HEK293 (cell line): ENCODE data around the gene MICU1.

ENCODE experiments used
- CTCF ChIA-PET: fragments of 350-600 bp; formaldehyde crosslinking; extraction: SDS; loops from one replicate; lab custom pipeline; 2021; ENCODE audit warnings: antibody characterized with exemption; lab: Yijun Ruan, JAX
- POLR2A ChIA-PET: fragments of 300-600 bp; formaldehyde crosslinking; extraction: SDS; loops from one replicate; lab custom pipeline; 2020; ENCODE audit warnings: antibody characterized with exemption, inconsistent platforms; lab: Yijun Ruan, JAX
- H3K27ac ChIP-seq: fragments of 200-500 bp; sonication (Bioruptor generic); 2 replicates; pipeline ENCODE4 v1.5.1; 2014; ENCODE audit warnings: low read depth, low read length, control low read depth, inconsistent platforms; ENCODE audit errors: extremely low read depth
- H3K36me3 ChIP-seq, 2 experiments: fragments of 200-500 bp in 1 of 2; sonication (Bioruptor generic) in 1 of 2; 1 replicate in 1 of 2; 2 replicates in 1 of 2; pipeline ENCODE4 v1.5.1; 2014 to 2017; ENCODE audit warnings: inconsistent platforms in 2 of 2, low read length in 2 of 2; ENCODE audit not compliant: control insufficient read depth in 2 of 2, insufficient read depth in 1 of 2
- H3K4me1 ChIP-seq: fragments of 200-500 bp; sonication (Bioruptor generic); 2 replicates; pipeline ENCODE4 v1.5.1; 2014; ENCODE audit warnings: mild to moderate bottlenecking, low read length, inconsistent platforms; ENCODE audit not compliant: control insufficient read depth, insufficient read depth
- H3K4me3 ChIP-seq: 2 replicates; pipeline ENCODE4 v1.5.1; 2011; ENCODE audit warnings: low read depth, mild to moderate bottlenecking, control low read depth, low read length, moderate library complexity
- H3K9me3 ChIP-seq: fragments of 200-500 bp; sonication (Bioruptor generic); 2 replicates; pipeline ENCODE4 v1.5.1; 2014; ENCODE audit warnings: low read depth, low read length, inconsistent platforms; ENCODE audit not compliant: control insufficient read depth, insufficient read depth
- HOXD13 ChIP-seq: sonication (generic); formaldehyde crosslinking; IDR thresholded peaks from 2 replicates; pipeline ENCODE4 v1.8.0; 2022; ENCODE audit warnings: missing genetic modification reagents, borderline replicate concordance
- INSM2 ChIP-seq: fragments of 450-650 bp; formaldehyde crosslinking; IDR thresholded peaks from 2 replicates; pipeline ENCODE4 v1.5.1; 2016; ENCODE audit warnings: missing biosample characterization, missing genetic modification characterization
- OSR2 ChIP-seq: fragments of 450-650 bp; formaldehyde crosslinking; IDR thresholded peaks from 2 replicates; pipeline ENCODE4 v1.5.1; 2016; ENCODE audit warnings: missing biosample characterization, missing genetic modification characterization
- SP3 ChIP-seq: fragments of 450-650 bp; formaldehyde crosslinking; IDR thresholded peaks from 2 replicates; pipeline ENCODE4 v1.5.1; 2016; ENCODE audit warnings: missing biosample characterization, missing genetic modification characterization
- TRIM28 ChIP-seq: IDR thresholded peaks from 2 replicates; pipeline ENCODE4 v1.6.1; 2011; ENCODE audit warnings: low read length, control low read depth, borderline replicate concordance
- WT1 ChIP-seq: fragments of 450-650 bp; formaldehyde crosslinking; IDR thresholded peaks from 2 replicates; pipeline ENCODE4 v1.5.1; 2016; ENCODE audit warnings: missing biosample characterization, missing genetic modification characterization
- ZBTB48 ChIP-seq: fragments of 450-650 bp; formaldehyde crosslinking; IDR thresholded peaks from 2 replicates; pipeline ENCODE4 v1.5.1; 2016; ENCODE audit warnings: missing biosample characterization, missing genetic modification characterization
- ZBTB8A ChIP-seq: fragments of 450-650 bp; formaldehyde crosslinking; IDR thresholded peaks from 2 replicates; pipeline ENCODE4 v1.5.1; 2016; ENCODE audit warnings: missing biosample characterization, missing genetic modification characterization
- ZEB2 ChIP-seq: fragments of 450-650 bp; formaldehyde crosslinking; IDR thresholded peaks from 2 replicates; pipeline ENCODE4 v1.5.1; 2016; ENCODE audit warnings: missing biosample characterization, missing genetic modification characterization
- ZFP41 ChIP-seq: fragments of 450-650 bp; formaldehyde crosslinking; IDR thresholded peaks from 2 replicates; pipeline ENCODE4 v1.5.1; 2016; ENCODE audit warnings: missing biosample characterization, missing genetic modification characterization, borderline replicate concordance
- ZNF114 ChIP-seq: fragments of 450-650 bp; formaldehyde crosslinking; IDR thresholded peaks from 2 replicates; pipeline ENCODE4 v1.5.0; 2017; ENCODE audit warnings: missing biosample characterization, missing genetic modification characterization
- ZNF175 ChIP-seq: fragments of 450-650 bp; formaldehyde crosslinking; IDR thresholded peaks from 2 replicates; pipeline ENCODE4 v1.5.1; 2016; ENCODE audit warnings: missing biosample characterization, missing genetic modification characterization
- ZNF24 ChIP-seq: fragments of 450-650 bp; formaldehyde crosslinking; IDR thresholded peaks from 2 replicates; pipeline ENCODE4 v1.5.1; 2016; ENCODE audit warnings: missing biosample characterization, missing genetic modification characterization
- ZNF280C ChIP-seq: fragments of 450-650 bp; formaldehyde crosslinking; IDR thresholded peaks from 2 replicates; pipeline ENCODE4 v1.5.1; 2016; ENCODE audit warnings: missing biosample characterization, missing genetic modification characterization
- ZNF292 ChIP-seq: fragments of 450-650 bp; formaldehyde crosslinking; IDR thresholded peaks from 2 replicates; pipeline ENCODE4 v1.5.1; 2016; ENCODE audit warnings: low read depth, missing biosample characterization, missing genetic modification characterization, borderline replicate concordance
- ZNF37A ChIP-seq: fragments of 450-650 bp; IDR thresholded peaks from 2 replicates; pipeline ENCODE4 v1.5.1; 2018; ENCODE audit warnings: missing biosample characterization, missing genetic modification characterization
- ZNF518A ChIP-seq: fragments of 450-650 bp; formaldehyde crosslinking; conservative IDR thresholded peaks from 2 replicates; pipeline ENCODE4 v1.5.1; 2016; ENCODE audit warnings: low read depth, missing biosample characterization, missing genetic modification characterization
- ZNF548 ChIP-seq: fragments of 450-650 bp; formaldehyde crosslinking; IDR thresholded peaks from 2 replicates; pipeline ENCODE4 v1.5.1; 2016; ENCODE audit warnings: missing biosample characterization, missing genetic modification characterization
- ZNF596 ChIP-seq: fragments of 450-650 bp; IDR thresholded peaks from 2 replicates; pipeline ENCODE4 v1.5.0; 2018; ENCODE audit warnings: missing biosample characterization, mild to moderate bottlenecking, missing genetic modification characterization, moderate library complexity
- ZNF626 ChIP-seq: fragments of 450-650 bp; sonication (Bioruptor Pico); formaldehyde crosslinking; IDR thresholded peaks from 2 replicates; pipeline ENCODE4 v1.5.1; 2018; ENCODE audit warnings: missing biosample characterization, missing genetic modification characterization, inconsistent platforms
- ZNF645 ChIP-seq: fragments of 450-650 bp; formaldehyde crosslinking; IDR thresholded peaks from 2 replicates; pipeline ENCODE4; 2016; ENCODE audit warnings: missing biosample characterization, missing genetic modification characterization
- ZNF654 ChIP-seq: fragments of 450-650 bp; formaldehyde crosslinking; IDR thresholded peaks from 2 replicates; pipeline ENCODE4 v1.5.1; 2016; ENCODE audit warnings: low read depth, missing biosample characterization, missing genetic modification characterization
- ZNF692 ChIP-seq: fragments of 450-650 bp; formaldehyde crosslinking; IDR thresholded peaks from 2 replicates; pipeline ENCODE4 v1.5.1; 2016; ENCODE audit warnings: missing biosample characterization, missing genetic modification characterization
- ZNF76 ChIP-seq: fragments of 450-650 bp; formaldehyde crosslinking; IDR thresholded peaks from 2 replicates; pipeline ENCODE4; 2016; ENCODE audit warnings: low read depth, missing biosample characterization, missing genetic modification characterization, borderline replicate concordance
- ZNF768 ChIP-seq: fragments of 450-650 bp; formaldehyde crosslinking; IDR thresholded peaks from 2 replicates; pipeline ENCODE4 v1.5.1; 2018; ENCODE audit warnings: missing biosample characterization, mild to moderate bottlenecking, missing genetic modification characterization

MICU1 gene

GRCh38 chr10:72610466-72610865 is 15.4 kb downstream of the MICU1 start:
- H3K27ac ChIP-seq: no peak overlapping the region
- POLR2A ChIA-PET: no interaction called here
- H3K4me3 ChIP-seq: no peak overlapping the region
- peaks cover 7% of the 10 kb centered on the region for H3K4me1 ChIP-seq
- TF ChIP-seq WT1 (tag by site-specific recombination) (no peak), INSM2 (tag by site-specific recombination) (no peak), ZNF645 (tag by site-specific recombination) (no peak), ZNF518A (tag by site-specific recombination) (no peak), OSR2 (tag by site-specific recombination) (no peak), ZNF37A (tag by site-specific recombination) (no peak)
- H3K36me3 ChIP-seq: no peaks in the 10 kb centered on the region
- no peaks in the 10 kb centered on the region for H3K9me3 ChIP-seq
- CTCF ChIA-PET: interaction anchor here (0.6 kb wide), 1 partner anchor 109 kb away, joined by 3 read pairs; no protein-coding TSS in a partner anchor

GRCh38 chr10:72605122-72605521 is 20.8 kb downstream of the MICU1 start:
- ChIA-PET POLR2A (no interaction called here), CTCF (no interaction called here)
- no peaks in the 10 kb centered on the region for H3K4me1 ChIP-seq
- H3K27ac ChIP-seq: no peak overlapping the region
- H3K9me3 ChIP-seq: no peaks in the 10 kb centered on the region
- no peaks in the 10 kb centered on the region for H3K36me3 ChIP-seq
- no peak for TF ChIP-seq ZNF692 (tag by site-specific recombination)
- TF ChIP-seq ZBTB48 (tag by site-specific recombination): no peak
- TF ChIP-seq ZNF548 (tag by site-specific recombination): no peak
- TF ChIP-seq ZNF654 (tag by site-specific recombination): no peak
- TF ChIP-seq ZNF596: no peak
- TF ChIP-seq ZNF114 (tag by site-specific recombination): no peak
- no peak for TF ChIP-seq HOXD13 (CRISPR knock-in tag)
- no peak for TF ChIP-seq TRIM28
- no peak for TF ChIP-seq ZBTB8A (tag by site-specific recombination)
- TF ChIP-seq ZNF175: no peak
- no peak for TF ChIP-seq ZNF76 (tag by site-specific recombination)
- TF ChIP-seq ZEB2 (tag by site-specific recombination): no peak
- TF ChIP-seq ZNF626 (tag by site-specific recombination): no peak
- TF ChIP-seq ZNF24 (tag by site-specific recombination): no peak
- TF ChIP-seq ZNF292 (tag by site-specific recombination): no peak
- no peak for TF ChIP-seq ZNF768
- no peak for TF ChIP-seq SP3 (tag by site-specific recombination)
- no peak for TF ChIP-seq ZFP41 (tag by site-specific recombination)
- TF ChIP-seq ZNF280C (tag by site-specific recombination): no peak
- no peak overlapping the region for H3K4me3 ChIP-seq
